ENCODE measurements around the gene ZNF750.

Gene ZNF750

DNA sequence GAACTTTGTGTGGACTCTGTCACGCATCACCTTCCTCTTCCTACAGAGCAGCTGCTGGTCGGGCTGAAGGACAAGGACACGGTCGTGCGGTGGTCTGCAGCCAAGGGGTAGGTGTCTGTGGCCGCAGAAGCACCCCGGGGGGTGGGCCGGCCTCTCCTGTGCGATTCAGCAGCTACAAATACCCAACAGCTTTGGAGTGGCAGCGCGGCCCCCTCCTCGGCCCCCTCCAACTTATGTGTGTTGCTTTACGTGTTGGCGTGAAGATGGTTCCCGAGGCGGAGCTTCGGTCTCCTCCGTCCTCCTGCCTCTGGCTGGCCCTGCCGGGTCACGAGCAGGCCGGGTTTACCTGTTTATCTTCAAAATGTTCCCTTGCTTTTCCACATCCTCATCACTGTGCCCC lies 32.3 kb downstream of the ZNF750 start:
- no peak for TF ChIP-seq ZFX (IDR thresholded peaks at IDR 0.05)
- TF ChIP-seq, protein P1, sequence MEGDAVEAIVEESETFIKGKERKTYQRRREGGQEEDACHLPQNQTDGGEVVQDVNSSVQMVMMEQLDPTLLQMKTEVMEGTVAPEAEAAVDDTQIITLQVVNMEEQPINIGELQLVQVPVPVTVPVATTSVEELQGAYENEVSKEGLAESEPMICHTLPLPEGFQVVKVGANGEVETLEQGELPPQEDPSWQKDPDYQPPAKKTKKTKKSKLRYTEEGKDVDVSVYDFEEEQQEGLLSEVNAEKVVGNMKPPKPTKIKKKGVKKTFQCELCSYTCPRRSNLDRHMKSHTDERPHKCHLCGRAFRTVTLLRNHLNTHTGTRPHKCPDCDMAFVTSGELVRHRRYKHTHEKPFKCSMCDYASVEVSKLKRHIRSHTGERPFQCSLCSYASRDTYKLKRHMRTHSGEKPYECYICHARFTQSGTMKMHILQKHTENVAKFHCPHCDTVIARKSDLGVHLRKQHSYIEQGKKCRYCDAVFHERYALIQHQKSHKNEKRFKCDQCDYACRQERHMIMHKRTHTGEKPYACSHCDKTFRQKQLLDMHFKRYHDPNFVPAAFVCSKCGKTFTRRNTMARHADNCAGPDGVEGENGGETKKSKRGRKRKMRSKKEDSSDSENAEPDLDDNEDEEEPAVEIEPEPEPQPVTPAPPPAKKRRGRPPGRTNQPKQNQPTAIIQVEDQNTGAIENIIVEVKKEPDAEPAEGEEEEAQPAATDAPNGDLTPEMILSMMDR (conservative IDR thresholded peaks at IDR 0.05), result no peak
- H3K27ac ChIP-seq, result no peak overlapping the region

DNA sequence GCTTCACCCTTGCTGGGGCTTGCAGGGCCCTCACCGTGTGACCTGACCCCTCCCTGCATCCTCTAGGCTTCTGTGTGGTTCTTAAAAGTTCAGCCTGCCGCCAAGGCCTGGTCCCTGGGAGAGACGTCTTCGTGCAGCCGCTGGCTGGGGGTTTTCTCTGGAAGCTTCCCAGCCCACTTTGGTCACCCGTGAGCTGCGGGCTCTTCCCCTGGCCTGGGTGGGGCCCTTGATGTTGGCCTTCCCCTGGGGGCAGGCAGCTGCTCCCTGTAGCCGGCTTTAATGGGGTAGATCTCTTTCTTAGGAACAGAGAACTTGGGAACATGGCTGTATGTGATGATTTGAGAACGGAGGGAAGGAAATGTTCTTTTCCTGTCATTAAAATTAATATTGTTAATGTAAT lies 32.7 kb downstream of the ZNF750 start:
- no peak overlapping the region for H3K27ac ChIP-seq

DNA sequence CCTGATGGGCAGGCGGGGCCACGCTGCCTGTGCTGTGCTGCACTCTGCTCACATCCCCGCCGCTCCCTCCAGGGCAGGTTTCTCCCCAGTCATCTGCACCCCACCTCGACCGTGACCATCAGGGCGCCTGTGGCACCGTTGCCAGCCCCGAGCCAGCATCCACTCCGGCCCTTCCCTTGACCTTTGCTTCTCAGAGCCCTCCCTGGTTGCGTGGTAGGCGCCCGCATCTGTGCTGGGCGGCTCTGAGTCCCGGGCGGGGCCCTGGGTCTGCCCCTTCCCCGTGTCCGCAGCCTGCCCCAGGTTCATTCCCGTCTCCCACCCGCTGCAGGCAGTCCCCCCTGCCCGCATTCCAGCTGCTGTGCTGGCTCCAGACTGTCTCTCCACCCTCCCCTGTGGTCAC lies 33.2 kb downstream of the ZNF750 start:
- no peak overlapping the region for H3K27ac ChIP-seq
- TF ChIP-seq ZFX (IDR thresholded peaks at IDR 0.05), result no peak
- TF ChIP-seq, protein P1 (conservative IDR thresholded peaks at IDR 0.05), result no peak

More for the DNA sequence above, 32.7 kb downstream of the ZNF750 start:
- TF ChIP-seq, protein P1 (conservative IDR thresholded peaks at IDR 0.05), result no peak
- TF ChIP-seq ZFX (IDR thresholded peaks at IDR 0.05), result no peak

DNA sequence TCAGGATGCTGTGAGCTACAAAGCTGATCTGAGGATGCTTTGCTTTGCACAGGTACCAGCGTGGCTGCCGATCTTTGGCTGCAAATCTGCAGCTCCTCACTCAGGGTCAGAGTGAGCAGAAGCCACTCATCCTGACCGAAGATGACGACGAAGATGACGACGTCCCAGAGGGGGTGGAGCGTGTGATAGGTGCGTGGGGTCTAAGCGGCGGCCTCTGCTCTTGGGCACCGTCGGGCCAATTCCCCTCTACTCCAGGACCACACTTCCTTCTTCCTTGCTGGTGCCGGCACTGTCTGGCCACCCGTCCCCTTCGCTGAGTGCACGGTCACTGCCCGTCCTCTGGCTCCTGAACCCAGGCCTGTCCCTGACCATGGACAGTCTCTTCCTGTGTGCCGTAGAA lies 34.0 kb downstream of the ZNF750 start:
- no peak for TF ChIP-seq ZFX (IDR thresholded peaks at IDR 0.05)
- TF ChIP-seq, protein P1 (conservative IDR thresholded peaks at IDR 0.05), result no peak
- no peak overlapping the region for H3K27ac ChIP-seq

DNA sequence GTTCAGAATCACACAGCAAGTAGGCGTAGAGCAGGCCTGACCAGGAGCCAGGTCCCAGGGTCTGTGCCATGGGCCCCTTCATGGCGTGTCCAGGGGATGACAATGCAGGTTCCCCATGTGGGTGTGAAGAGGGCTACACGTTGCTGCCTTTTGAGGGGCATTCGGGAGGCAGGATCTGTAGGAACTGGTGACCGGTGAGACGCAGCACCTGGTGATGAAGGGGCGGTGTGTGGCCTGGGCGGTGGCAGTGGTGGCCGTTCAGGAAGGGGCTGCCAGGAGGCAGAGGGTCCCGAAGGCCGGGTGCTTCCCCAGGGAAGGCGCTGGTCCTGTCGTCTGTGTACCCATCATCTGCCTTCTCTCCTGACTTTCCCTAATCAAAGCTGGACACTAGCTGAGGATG lies 34.6 kb downstream of the ZNF750 start:
- TF ChIP-seq, protein P1 (conservative IDR thresholded peaks at IDR 0.05), result no peak
- TF ChIP-seq ZFX (IDR thresholded peaks at IDR 0.05), result no peak
- no peak overlapping the region for H3K27ac ChIP-seq

DNA sequence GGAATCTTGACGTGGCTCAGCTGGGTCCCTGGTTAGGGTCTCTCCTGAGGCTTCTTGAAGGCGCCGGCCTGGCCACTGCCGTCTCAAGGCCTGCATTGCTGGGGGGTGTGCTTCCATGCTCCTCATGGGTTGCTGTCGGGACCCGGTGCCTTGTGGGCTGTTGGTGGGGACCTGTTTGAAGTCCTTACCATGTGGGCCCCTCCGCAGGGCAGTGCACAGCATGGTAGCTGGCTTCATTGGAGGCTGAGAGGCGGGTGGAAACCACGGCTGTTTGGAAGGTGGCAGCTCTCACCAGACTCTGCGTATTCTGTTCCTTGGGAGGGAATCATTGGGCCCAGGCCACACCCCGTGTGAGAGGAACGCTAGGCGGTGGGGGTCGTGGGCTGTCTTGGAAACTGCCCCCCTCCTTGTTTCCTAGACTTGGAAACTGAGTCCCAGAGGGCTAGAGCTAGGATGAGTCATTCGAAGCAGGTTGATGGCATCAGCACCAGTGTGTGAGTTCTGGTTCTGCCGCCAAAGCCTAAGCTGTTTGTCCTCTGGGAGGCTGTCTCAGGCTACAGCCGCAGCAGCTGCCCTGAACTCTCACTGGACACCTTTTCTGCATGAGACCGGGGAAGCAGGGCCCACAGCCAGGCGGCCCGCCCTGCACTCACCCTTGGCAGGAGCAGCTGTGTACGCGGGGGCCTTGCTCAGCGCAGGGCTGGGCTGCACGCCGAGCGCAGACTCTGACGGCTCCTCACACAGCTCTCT lies 35.2 kb downstream of the ZNF750 start:
- TF ChIP-seq ZFX (IDR thresholded peaks at IDR 0.05), result no peak
- TF ChIP-seq, protein P1 (conservative IDR thresholded peaks at IDR 0.05), result no peak
- no peak overlapping the region for H3K27ac ChIP-seq

DNA sequence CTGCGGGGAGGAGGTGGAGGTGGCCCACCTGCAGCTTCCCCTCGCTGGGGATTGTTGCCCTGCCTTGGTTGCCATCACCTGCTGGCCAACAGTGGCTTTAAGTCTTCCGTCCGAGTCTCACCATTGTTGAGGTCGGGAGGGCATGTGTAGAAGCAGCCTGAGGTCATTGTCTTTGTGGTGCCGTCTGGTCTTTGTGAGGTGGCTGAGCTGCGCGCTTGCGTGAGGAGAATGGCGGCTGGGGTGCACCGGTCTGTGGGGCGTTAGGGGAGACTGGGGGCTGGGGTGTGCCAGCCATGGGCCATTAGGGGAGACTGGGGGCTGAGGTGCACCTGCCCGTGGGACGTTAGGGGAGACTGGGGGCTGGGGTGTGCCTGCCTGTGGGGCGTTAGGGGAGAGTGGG lies 36.2 kb downstream of the ZNF750 start:
- no peak overlapping the region for H3K27ac ChIP-seq
- TF ChIP-seq ZFX (IDR thresholded peaks at IDR 0.05), result no peak
- TF ChIP-seq, protein P1 (conservative IDR thresholded peaks at IDR 0.05), result no peak

Measured in C4-2B (cell line).